Fibroblast of mammary gland (primary cell): Measurements from ENCODE around the gene TBX20.
A peak's percentile ranks its signal among the peaks of the same experiment; 100 is the strongest.
"Not testable (repeated sequence)": the region's sequence is repeated elsewhere in the genome, so short reads cannot be mapped to it uniquely, and the experiment has no call there.

Experiments
- DNase-seq: peaks from one replicate; pipeline ENCODE4 v3.0.0-alpha.2; 2010; ENCODE audit warnings: low read depth
- H3K4me3 ChIP-seq: 2 replicates; pipeline ENCODE4 v1.5.1; 2011; ENCODE audit warnings: low read depth, mild to moderate bottlenecking, low read length, moderate library complexity; ENCODE audit not compliant: control insufficient read depth
- TF ChIP-seq, protein P1 (sequence below): conservative IDR thresholded peaks from 2 replicates; pipeline ENCODE4 v1.5.1; 2011; ENCODE audit warnings: low read depth, low read length, inconsistent platforms; ENCODE audit not compliant: control insufficient read depth, insufficient read depth

The TBX20 gene

DNA sequence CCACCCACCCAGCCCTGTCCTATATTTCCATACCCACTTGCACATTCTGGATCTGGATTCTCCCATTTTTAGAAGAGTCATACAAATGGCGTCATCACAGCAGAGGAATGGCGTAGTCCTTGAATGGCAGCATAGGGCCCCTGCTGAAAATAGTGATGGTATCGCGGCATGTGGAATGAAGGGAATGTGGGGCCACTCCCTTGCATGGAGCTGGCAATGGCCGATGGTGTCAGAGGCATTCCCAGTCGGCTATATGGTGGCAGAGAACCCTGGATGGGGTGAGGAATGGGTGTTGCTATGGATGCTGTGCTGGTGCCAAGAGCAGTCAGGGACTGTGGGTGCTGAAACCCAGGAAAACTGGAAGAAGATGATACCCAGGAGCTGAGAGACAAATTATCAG, 51.5 kb downstream of the TBX20 start:
- H3K4me3 ChIP-seq, DNase-seq: not testable (repeated sequence)

DNA sequence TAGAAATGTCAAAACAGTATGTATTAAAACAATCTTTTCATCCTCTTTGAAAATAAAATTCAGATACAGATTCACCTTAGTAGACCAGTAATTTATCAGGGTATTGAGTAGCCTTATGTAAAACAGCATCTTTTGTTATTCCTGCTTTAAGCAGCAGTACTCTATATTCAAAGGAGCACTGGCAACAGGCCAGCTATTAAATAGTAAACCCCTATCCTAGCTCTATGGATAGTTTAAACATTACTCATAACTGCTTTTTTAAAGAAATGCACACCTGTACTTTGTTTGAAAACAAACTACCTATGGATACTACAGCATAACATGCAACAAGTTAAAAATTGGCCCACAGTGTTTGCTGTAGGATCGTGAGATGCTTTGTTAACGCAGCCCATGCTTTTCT, 53.7 kb downstream of the TBX20 start:
- not testable (repeated sequence) for DNase-seq, H3K4me3 ChIP-seq

- H3K4me3 ChIP-seq = not testable (repeated sequence)
- DNase-seq = peak; percentile 26
These were observed 55.3 kb downstream of the TBX20 start for GRCh38 chr7:35198370-35199140.

DNA sequence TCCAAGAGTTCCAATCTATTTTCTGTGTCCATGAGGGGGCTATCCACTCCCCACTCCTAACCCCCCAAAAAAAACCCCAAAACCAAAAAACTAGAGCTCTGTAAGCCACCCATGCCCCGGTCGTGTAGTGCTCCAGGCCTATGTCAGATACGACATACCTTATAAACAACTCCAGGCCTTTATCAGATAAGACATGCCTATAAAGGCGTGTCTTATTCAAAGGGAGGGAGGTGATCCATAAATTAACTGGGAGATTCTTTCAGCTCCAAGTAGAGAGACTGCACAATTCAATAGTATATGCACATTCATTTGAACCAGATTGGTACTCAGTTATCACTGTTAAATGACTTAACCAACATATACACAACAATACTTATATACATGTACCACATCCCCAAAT, 62.3 kb downstream of the TBX20 start:
- H3K4me3 ChIP-seq, DNase-seq: not testable (repeated sequence)

- H3K4me3 ChIP-seq, DNase-seq: not testable (repeated sequence)
These were observed 63.6 kb downstream of the TBX20 start for GRCh38 chr7:35190146-35190773.

GRCh38 chr7:35186751-35187150, 67.1 kb downstream of the TBX20 start:
- DNase-seq = peak; percentile 11
- not testable (repeated sequence) for H3K4me3 ChIP-seq

DNA sequence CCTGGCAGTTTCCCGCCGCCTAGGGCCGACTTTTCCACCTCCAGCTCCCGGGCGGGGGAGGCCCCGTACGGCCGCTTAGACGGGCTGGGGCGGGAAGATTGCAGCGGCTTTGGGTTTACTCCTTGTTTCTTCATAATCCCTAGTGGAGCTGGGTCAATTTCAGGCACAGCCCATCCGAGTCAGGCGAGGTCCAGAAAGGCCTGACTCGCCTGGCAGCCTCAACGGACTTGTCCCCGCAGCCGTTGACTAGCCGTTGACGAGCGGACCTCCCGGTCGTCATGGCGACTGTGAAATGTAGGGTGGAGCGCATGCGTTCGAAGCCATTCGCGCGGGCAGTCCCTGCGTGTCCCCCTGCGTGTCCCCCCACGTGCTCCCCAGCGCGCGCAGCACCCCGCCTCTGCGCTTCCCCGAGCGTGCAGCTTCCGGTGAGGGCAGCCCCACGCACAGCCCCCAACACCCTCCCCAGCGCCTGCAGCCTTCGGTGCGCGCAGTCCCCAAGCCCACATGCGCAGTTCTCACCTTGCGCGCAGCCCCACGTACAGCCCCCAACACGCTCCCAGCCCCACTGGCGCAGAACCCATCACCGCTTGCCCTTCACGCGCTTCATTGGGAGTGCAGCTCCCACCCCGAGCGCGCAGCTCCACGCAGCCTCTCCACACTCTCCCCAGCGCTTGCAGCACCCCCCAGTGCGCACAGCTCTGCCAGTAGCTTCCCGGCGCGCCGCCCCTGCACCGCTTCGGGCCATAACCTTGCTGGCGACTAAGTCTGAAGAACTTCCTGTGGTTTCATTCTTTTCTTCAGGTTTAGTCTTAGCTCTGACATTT, 67.8 kb downstream of the TBX20 start:
- no peak overlapping the region for H3K4me3 ChIP-seq
- no peak for DNase-seq
- TF ChIP-seq, protein P1, sequence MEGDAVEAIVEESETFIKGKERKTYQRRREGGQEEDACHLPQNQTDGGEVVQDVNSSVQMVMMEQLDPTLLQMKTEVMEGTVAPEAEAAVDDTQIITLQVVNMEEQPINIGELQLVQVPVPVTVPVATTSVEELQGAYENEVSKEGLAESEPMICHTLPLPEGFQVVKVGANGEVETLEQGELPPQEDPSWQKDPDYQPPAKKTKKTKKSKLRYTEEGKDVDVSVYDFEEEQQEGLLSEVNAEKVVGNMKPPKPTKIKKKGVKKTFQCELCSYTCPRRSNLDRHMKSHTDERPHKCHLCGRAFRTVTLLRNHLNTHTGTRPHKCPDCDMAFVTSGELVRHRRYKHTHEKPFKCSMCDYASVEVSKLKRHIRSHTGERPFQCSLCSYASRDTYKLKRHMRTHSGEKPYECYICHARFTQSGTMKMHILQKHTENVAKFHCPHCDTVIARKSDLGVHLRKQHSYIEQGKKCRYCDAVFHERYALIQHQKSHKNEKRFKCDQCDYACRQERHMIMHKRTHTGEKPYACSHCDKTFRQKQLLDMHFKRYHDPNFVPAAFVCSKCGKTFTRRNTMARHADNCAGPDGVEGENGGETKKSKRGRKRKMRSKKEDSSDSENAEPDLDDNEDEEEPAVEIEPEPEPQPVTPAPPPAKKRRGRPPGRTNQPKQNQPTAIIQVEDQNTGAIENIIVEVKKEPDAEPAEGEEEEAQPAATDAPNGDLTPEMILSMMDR = no peak

DNA sequence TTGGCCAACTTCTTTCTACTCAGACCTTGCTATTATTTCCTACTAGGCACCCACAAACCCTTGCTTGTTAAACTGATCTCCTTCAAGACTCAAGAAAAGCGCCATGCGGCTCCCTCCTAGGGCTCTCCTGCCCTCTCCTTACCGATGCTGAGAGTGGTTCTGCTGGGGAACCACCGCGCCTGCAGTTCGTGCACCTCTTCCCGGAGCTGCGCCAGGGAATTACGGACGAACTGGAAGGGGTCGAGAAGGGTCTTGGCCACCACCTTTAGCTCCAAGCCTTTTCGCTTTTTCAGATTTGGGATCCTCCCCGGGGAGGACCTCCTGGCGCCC, 68.4 kb downstream of the TBX20 start:
- H3K4me3 ChIP-seq, DNase-seq: not testable (repeated sequence)

- DNase-seq, H3K4me3 ChIP-seq: not testable (repeated sequence)
These were observed 68.9 kb downstream of the TBX20 start for GRCh38 chr7:35184961-35185360.

DNA sequence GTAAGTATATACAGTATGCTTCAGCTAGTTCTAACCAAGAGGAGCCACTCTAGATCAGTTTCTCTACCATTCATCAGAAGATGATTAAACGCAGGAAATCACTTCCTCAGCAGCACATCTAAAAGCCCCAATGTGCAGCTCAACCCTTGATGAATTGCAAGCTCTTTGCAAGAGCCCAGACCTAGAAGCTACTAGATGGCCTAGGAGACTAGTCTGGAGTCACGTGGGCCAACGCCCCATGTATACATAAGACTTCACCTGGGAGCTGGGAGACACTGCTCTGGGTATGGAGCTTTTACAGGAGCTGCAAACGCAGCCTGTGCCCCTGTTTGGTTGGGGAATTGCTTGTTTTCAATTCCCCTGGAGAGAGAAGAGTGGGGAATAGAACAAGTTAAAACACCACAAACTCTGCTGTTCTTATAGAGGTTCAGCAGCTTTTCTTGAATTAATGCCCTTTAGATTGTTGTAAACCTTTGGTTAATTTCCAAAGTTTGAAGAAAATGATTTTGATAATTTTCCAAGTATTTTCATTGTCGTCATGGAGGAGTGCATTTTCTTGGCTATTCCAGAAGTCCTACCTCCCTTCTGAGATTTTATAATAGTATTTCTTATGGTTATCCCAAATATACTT, 69.9 kb downstream of the TBX20 start:
- DNase-seq, H3K4me3 ChIP-seq: not testable (repeated sequence)

DNA sequence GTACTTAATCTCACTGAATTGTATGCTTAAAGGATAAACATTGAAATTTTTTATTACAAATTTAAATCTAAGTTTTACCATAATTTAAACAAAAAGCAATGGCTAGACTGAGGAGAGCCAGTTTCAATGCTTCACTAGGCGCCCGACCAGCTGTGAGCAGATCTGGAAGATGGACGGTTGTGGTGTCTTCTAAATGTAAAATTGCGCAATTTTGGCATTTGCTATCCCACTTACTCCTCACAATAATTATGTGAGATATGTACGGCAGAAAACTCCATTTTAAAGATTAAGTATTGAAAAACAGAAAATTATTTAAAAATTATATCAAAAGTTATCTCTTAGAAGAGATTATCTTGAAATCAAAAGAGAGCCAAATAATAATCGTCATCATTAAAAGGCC, 73.2 kb downstream of the TBX20 start:
- DNase-seq, H3K4me3 ChIP-seq: not testable (repeated sequence)

DNA sequence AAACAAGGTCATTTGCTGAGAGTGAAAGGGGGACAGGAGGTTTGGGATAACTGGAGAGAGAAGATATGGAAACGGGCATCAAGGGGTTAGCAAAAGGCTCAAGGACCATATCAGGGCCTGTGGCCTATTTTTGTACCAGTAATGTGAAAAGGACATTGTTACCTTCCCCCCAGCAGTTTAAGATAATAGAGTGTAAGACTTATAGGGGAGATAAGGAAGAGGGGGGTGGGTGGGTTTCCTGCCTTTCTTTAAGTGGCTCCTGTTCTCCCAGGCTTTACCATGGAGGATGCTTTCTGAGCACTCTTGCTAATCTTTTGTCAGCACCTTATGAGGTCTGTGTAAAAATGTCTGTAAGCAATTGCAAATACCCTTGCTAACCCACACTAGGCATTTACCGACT, 80.7 kb downstream of the TBX20 start:
- not testable (repeated sequence) for H3K4me3 ChIP-seq, DNase-seq

DNA sequence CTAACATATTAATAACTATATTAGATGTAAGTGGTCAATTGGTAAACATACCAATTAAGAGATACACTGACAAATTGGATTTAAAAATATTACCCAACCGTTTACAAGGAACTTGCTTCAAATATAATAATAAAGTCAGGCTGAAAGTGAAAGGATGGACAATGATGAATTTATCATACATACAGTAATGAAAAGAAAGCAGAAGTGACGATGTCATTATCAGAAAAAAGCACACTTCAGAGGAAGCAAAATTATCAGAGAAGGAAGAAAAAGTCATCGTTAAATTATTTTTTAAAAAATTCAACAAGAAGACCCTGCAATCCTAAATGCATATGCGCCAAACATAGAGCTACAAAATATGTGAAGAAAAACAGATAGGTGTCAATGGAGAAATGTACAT, 81.8 kb downstream of the TBX20 start:
- not testable (repeated sequence) for H3K4me3 ChIP-seq, DNase-seq

DNA sequence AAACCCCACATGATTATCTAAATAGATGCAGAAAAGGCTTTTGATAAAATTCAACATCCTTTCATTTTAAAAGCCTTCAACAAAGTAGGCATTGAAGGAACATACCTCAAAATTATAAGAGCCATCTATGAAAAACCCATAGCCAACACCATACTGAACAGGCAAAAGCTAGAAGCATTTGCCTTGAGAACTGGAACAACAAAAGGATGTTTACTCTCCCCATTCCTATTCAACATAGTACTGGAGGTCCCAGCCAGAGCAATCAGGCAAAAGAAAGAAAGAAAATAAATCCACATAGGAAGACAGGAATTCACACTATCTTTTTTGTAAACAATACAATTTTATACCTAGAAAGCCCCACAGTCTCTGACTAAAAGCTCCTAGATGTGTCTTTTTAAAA, 86.2 kb downstream of the TBX20 start:
- DNase-seq, H3K4me3 ChIP-seq: not testable (repeated sequence)

- H3K4me3 ChIP-seq, DNase-seq: not testable (repeated sequence)
These were observed 86.7 kb downstream of the TBX20 start for GRCh38 chr7:35167158-35167557.

- DNase-seq, H3K4me3 ChIP-seq: not testable (repeated sequence)
These were observed 92.7 kb downstream of the TBX20 start for GRCh38 chr7:35161059-35161740.
